ENCODE data around the gene RSBN1. TPM values are rescaled to one million over a fixed set of nuclear protein-coding genes. Genes with fewer than 3 reads are reported as not detected.

Gene RSBN1
- total and polyA plus RNA-seq, 10 of the 15 experiments (the other 5 are each of a cell fraction or from before 2014, with no cell fraction given): 2.9 to 26.8 (median 11.5) TPM

DNA sequence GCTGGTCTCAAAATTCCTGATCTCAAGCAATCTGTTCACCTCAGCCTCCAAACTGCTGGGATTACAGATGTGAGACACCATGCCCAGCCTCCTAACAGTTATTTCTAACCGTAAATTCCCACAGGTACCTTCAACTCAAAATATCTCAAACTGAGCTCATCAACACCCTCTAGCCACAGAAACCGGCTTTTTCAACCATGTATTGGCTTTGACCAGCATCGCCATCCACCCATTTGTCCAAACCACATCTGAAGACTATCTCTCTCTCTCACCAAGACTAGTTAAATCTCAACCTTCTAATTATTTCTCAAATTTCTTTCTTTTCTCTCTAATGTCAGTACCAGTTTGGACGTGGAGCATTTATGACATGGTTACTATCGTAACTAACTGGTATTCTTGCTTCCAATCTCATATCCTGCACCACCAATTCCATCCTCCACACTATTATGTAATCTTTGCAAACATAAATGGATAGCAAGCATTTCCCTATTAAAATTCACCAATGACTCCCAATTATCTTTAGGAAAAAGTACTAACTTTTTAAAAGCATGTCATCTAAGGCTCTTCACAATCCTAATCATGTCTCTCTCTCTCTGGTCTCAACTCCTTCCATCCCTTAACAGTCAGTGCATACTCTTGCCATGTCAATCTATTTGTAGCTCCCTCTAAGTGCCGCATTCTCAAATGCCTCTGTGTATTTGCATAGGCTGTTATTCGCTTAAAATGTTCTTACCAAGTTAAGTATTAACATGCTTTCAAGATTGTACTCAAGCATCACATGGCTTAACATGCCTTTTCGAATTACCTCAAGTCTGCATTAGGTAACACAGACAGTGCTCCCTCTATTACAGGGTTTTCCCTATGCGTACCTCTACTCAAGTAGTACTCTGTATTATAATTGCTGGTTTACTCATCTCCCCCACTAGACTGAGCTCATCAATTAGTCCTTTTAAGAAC lies 18.1 kb downstream of the RSBN1 start (continued):
- TF ChIP-seq, protein P1, sequence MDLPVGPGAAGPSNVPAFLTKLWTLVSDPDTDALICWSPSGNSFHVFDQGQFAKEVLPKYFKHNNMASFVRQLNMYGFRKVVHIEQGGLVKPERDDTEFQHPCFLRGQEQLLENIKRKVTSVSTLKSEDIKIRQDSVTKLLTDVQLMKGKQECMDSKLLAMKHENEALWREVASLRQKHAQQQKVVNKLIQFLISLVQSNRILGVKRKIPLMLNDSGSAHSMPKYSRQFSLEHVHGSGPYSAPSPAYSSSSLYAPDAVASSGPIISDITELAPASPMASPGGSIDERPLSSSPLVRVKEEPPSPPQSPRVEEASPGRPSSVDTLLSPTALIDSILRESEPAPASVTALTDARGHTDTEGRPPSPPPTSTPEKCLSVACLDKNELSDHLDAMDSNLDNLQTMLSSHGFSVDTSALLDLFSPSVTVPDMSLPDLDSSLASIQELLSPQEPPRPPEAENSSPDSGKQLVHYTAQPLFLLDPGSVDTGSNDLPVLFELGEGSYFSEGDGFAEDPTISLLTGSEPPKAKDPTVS (IDR thresholded peaks at IDR 0.05; ENCODE audit: low read depth, low read length): no peak
- TF ChIP-seq SP1 (IDR thresholded peaks at IDR 0.05; ENCODE audit: low read depth, low read length) (no peak), STAT3 (IDR thresholded peaks at IDR 0.05; ENCODE audit: low read depth, low read length) (no peak), BHLHE40 (IDR thresholded peaks at IDR 0.05; ENCODE audit: borderline replicate concordance in 1 of 2, low read depth in 2 of 2, low read length in 1 of 2) (peak in 1 of 2 experiments; percentile 40; a peak in 1 of 4 replicates), SMARCA5 (IDR thresholded peaks at IDR 0.05) (peak; percentile 74; the same call in 1 of the 2 replicates), MTA2 (IDR thresholded peaks at IDR 0.05; ENCODE audit: low read depth) (peak; percentile 86), FOXK2 (IDR thresholded peaks at IDR 0.05) (no peak), PML (IDR thresholded peaks at IDR 0.05; ENCODE audit: low read length) (no peak), TBL1XR1 (IDR thresholded peaks at IDR 0.05; ENCODE audit: low read depth, low read length) (no peak), HDGF (IDR thresholded peaks at IDR 0.05) (no peak), BCL11A (IDR thresholded peaks at IDR 0.05; ENCODE audit: low read depth, low read length) (peak; percentile 52; the same call in 1 of the 2 replicates), IRF4 (IDR thresholded peaks at IDR 0.05; ENCODE audit: low read depth, low read length) (no peak), YY1 (IDR thresholded peaks at IDR 0.05; ENCODE audit: low read depth, low read length) (no peak; the same call in 1 of the 2 replicates), IKZF2 (IDR thresholded peaks at IDR 0.05) (peak; percentile 47 to 67; a peak in 2 of 4 replicates), RBBP5 (conservative IDR thresholded peaks at IDR 0.05) (no peak), FOS (IDR thresholded peaks at IDR 0.05; ENCODE audit: borderline replicate concordance, extremely low read depth, insufficient read length) (no peak), NR2C2 (IDR thresholded peaks at IDR 0.05; ENCODE audit: borderline replicate concordance, control insufficient read depth, insufficient read length, low read depth) (no peak), EGR1 (IDR thresholded peaks at IDR 0.05; ENCODE audit: borderline replicate concordance in 1 of 2, low read depth in 2 of 2, low read length in 2 of 2) (no peak), NFXL1 (IDR thresholded peaks at IDR 0.05; ENCODE audit: borderline replicate concordance) (no peak), BACH1 (IDR thresholded peaks at IDR 0.05; ENCODE audit: borderline replicate concordance) (no peak), PAX8 (IDR thresholded peaks at IDR 0.05) (no peak)
- TF ChIP-seq, protein P2, sequence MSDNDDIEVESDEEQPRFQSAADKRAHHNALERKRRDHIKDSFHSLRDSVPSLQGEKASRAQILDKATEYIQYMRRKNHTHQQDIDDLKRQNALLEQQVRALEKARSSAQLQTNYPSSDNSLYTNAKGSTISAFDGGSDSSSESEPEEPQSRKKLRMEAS (IDR thresholded peaks at IDR 0.05; ENCODE audit: low read depth, low read length): no peak; the same call in 1 of the 2 replicates
- TF ChIP-seq, protein P3, sequence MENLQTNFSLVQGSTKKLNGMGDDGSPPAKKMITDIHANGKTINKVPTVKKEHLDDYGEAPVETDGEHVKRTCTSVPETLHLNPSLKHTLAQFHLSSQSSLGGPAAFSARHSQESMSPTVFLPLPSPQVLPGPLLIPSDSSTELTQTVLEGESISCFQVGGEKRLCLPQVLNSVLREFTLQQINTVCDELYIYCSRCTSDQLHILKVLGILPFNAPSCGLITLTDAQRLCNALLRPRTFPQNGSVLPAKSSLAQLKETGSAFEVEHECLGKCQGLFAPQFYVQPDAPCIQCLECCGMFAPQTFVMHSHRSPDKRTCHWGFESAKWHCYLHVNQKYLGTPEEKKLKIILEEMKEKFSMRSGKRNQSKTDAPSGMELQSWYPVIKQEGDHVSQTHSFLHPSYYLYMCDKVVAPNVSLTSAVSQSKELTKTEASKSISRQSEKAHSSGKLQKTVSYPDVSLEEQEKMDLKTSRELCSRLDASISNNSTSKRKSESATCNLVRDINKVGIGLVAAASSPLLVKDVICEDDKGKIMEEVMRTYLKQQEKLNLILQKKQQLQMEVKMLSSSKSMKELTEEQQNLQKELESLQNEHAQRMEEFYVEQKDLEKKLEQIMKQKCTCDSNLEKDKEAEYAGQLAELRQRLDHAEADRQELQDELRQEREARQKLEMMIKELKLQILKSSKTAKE (IDR thresholded peaks at IDR 0.05; ENCODE audit: low read depth, poor library complexity, severe bottlenecking): peak; percentile 33
- TF ChIP-seq, protein P4, sequence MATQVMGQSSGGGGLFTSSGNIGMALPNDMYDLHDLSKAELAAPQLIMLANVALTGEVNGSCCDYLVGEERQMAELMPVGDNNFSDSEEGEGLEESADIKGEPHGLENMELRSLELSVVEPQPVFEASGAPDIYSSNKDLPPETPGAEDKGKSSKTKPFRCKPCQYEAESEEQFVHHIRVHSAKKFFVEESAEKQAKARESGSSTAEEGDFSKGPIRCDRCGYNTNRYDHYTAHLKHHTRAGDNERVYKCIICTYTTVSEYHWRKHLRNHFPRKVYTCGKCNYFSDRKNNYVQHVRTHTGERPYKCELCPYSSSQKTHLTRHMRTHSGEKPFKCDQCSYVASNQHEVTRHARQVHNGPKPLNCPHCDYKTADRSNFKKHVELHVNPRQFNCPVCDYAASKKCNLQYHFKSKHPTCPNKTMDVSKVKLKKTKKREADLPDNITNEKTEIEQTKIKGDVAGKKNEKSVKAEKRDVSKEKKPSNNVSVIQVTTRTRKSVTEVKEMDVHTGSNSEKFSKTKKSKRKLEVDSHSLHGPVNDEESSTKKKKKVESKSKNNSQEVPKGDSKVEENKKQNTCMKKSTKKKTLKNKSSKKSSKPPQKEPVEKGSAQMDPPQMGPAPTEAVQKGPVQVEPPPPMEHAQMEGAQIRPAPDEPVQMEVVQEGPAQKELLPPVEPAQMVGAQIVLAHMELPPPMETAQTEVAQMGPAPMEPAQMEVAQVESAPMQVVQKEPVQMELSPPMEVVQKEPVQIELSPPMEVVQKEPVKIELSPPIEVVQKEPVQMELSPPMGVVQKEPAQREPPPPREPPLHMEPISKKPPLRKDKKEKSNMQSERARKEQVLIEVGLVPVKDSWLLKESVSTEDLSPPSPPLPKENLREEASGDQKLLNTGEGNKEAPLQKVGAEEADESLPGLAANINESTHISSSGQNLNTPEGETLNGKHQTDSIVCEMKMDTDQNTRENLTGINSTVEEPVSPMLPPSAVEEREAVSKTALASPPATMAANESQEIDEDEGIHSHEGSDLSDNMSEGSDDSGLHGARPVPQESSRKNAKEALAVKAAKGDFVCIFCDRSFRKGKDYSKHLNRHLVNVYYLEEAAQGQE (IDR thresholded peaks at IDR 0.05; ENCODE audit: low read depth, low read length): no peak

Data from GM12878 (cell line).